Mesenchymal stem cell (in vitro differentiated cells and primary cell): ENCODE results near the gene NPHS1.

ENCODE experiments used
- DNase-seq: peaks from one replicate; pipeline ENCODE4 v3.0.0-alpha.2; 2013
- H2AFZ ChIP-seq: one replicate; pipeline ENCODE4 v1.6.1; 2013; ENCODE audit warnings: low read depth, mild to moderate bottlenecking, control low read depth, inconsistent platforms, low read length, moderate library complexity
- H2AK5ac ChIP-seq: 2 replicates; pipeline ENCODE4 v1.6.1; 2013; ENCODE audit warnings: low read length, moderate library complexity, mild to moderate bottlenecking, inconsistent platforms; ENCODE audit not compliant: severe bottlenecking
- H2BK120ac ChIP-seq: one replicate; pipeline ENCODE4 v1.6.1; 2013; ENCODE audit warnings: low read depth, mild to moderate bottlenecking, inconsistent platforms, low read length, moderate library complexity
- H2BK12ac ChIP-seq, 2 experiments: one replicate each; pipeline ENCODE4 v1.6.1; 2013; ENCODE audit warnings: inconsistent platforms in 2 of 2, low read length in 2 of 2, mild to moderate bottlenecking in 2 of 2, moderate library complexity in 2 of 2, control low read depth in 1 of 2
- H2BK15ac ChIP-seq: one replicate; pipeline ENCODE4 v1.6.1; 2013; ENCODE audit warnings: mild to moderate bottlenecking, low read depth, inconsistent platforms; ENCODE audit not compliant: poor library complexity, severe bottlenecking
- H2BK5ac ChIP-seq: 2 replicates; pipeline ENCODE4 v1.6.1; 2013; ENCODE audit warnings: low read depth, mild to moderate bottlenecking, low read length, control low read depth, inconsistent platforms; ENCODE audit not compliant: poor library complexity, severe bottlenecking
- H3K14ac ChIP-seq, 2 experiments: one replicate each; pipeline ENCODE4 v1.6.1; 2013; ENCODE audit warnings: inconsistent platforms in 2 of 2, low read length in 2 of 2, control low read depth in 1 of 2, mild to moderate bottlenecking in 1 of 2, moderate library complexity in 1 of 2
- H3K18ac ChIP-seq, 2 experiments: one replicate each; pipeline ENCODE4 v1.6.1; 2013; ENCODE audit warnings: inconsistent platforms in 2 of 2, low read length in 2 of 2, control low read depth in 1 of 2, low read depth in 1 of 2, mild to moderate bottlenecking in 1 of 2
- H3K23ac ChIP-seq, 2 experiments: one replicate each; pipeline ENCODE4 v1.6.1; 2013; ENCODE audit warnings: inconsistent platforms in 2 of 2, low read length in 2 of 2, mild to moderate bottlenecking in 2 of 2, moderate library complexity in 2 of 2, control low read depth in 1 of 2
- H3K27ac ChIP-seq: 2 replicates; pipeline ENCODE4 v1.5.1; 2013; ENCODE audit warnings: mild to moderate bottlenecking, moderate library complexity, low read length, control low read depth, inconsistent platforms; ENCODE audit not compliant: poor library complexity, severe bottlenecking
- H3K27me3 ChIP-seq, 2 experiments: 2 replicates each; pipeline versions ENCODE4 v1.6.1 to v1.7.0; 2013; ENCODE audit warnings: low read length in 2 of 2, mild to moderate bottlenecking in 2 of 2, moderate library complexity in 2 of 2, control low read depth in 1 of 2, inconsistent platforms in 1 of 2; ENCODE audit not compliant: control insufficient read depth in 1 of 2, insufficient read depth in 1 of 2
- H3K36me3 ChIP-seq, 2 experiments: 2 replicates each; pipeline versions ENCODE4 v1.6.1 to v1.7.0; 2013; ENCODE audit warnings: low read length in 2 of 2, control low read depth in 1 of 2, inconsistent platforms in 1 of 2, low read depth in 1 of 2, mild to moderate bottlenecking in 1 of 2; ENCODE audit not compliant: insufficient read depth in 2 of 2, control insufficient read depth in 1 of 2
- H3K4ac ChIP-seq, 2 experiments: one replicate each; pipeline ENCODE4 v1.6.1; 2013; ENCODE audit warnings: inconsistent platforms in 2 of 2, low read length in 2 of 2, mild to moderate bottlenecking in 2 of 2, moderate library complexity in 2 of 2, control low read depth in 1 of 2, low read depth in 1 of 2
- H3K4me1 ChIP-seq: 2 replicates; pipeline ENCODE4 v1.6.1; 2013; ENCODE audit warnings: low read depth, low read length, control low read depth; ENCODE audit not compliant: control insufficient read depth, insufficient read depth
- H3K4me2 ChIP-seq: 2 replicates; pipeline ENCODE4 v1.6.1; 2013; ENCODE audit warnings: low read length, mild to moderate bottlenecking, inconsistent platforms; ENCODE audit not compliant: poor library complexity, severe bottlenecking
- H3K4me3 ChIP-seq, 2 experiments: 2 replicates each; pipeline versions ENCODE4 v1.5.1 to v1.7.0; 2013; ENCODE audit warnings: low read length in 2 of 2, mild to moderate bottlenecking in 2 of 2, control low read depth in 1 of 2, low read depth in 1 of 2; ENCODE audit not compliant: insufficient read depth in 1 of 2
- H3K79me1 ChIP-seq: replicated peaks from 2 replicates; pipeline ENCODE4 v1.6.1; 2013; ENCODE audit warnings: mild to moderate bottlenecking, control low read depth, low read length, inconsistent platforms; ENCODE audit not compliant: poor library complexity, severe bottlenecking
- H3K9ac ChIP-seq: 2 replicates; pipeline ENCODE4 v1.7.0; 2013; ENCODE audit warnings: mild to moderate bottlenecking, low read length, moderate library complexity
- H3K9me3 ChIP-seq: 2 replicates; pipeline ENCODE4 v1.7.0; 2013; ENCODE audit warnings: mild to moderate bottlenecking, low read length; ENCODE audit not compliant: control insufficient read depth
- H4K8ac ChIP-seq: one replicate; pipeline ENCODE4 v1.6.1; 2013; ENCODE audit warnings: inconsistent platforms, mild to moderate bottlenecking, low read length, moderate library complexity
- H4K91ac ChIP-seq: one replicate; pipeline ENCODE4 v1.6.1; 2013; ENCODE audit warnings: mild to moderate bottlenecking, low read length, inconsistent platforms
- WGBS: methylation state at CpG from one replicate; pipeline ENCODE4 v1.1.7; 2013; ENCODE audit warnings: mixed read lengths; 5-methylcytosine and 5-hydroxymethylcytosine counted together

The NPHS1 gene

DNA sequence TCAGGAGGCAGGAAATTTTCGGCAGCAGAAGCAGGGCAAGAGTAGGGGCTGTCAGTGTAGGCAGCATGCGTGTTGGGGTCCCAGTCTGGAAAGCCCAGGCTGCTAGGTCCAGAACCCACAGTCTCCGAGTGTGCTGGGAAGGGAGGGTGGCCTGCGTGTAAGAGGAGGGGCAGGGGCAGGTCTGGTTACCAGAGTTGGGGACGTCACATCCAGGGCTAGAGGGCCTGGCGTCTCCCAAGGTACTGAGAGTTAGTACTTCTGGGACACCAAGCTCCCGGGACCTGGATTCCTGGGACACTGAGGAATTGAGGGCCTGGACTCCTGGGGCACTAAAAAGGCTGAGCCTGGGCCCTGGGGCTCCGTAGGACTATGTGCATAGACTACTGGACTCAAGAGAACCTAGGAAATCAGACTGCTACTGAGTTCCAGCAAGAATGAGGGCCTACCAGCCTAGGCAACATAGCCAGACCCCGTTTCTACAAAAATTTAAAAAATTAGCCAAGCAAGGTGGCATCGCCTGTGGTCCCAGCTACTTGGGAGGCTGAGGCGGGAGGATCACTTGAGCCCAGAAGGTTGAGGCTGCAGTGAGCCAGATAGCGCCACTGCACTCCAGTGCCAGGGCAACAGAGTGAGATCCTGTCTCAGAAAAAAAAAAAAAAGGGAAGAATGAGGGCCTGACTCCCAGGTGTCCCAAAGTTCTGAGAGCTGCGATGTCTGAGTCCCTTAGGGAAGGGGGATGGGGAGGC lies 45.6 kb upstream of the NPHS1 start:
- Histone ChIP-seq H3K27ac (no peak overlapping the region), H2BK12ac (peak overlapping the region in 1 of 2 experiments; percentile 18), H3K18ac (no peak overlapping the region), H4K8ac (no peak overlapping the region), H3K23ac (no peak overlapping the region), H4K91ac (no peak overlapping the region), H3K9ac (peak overlapping the region; percentile 92), H3K27me3 (no peaks in the 10 kb centered on the region), H3K4ac (no peak overlapping the region), H3K79me1 (peaks cover 33% of the 10 kb centered on the region), H3K4me2 (peak overlapping the region; percentile 99), H2BK5ac (no peak overlapping the region), H2AFZ (no peak overlapping the region), H2BK120ac (no peak overlapping the region), H2BK15ac (peak overlapping the region; percentile 13), H3K4me3 (peak overlapping the region in 1 of 2 experiments; percentile 93), H3K14ac (no peak overlapping the region), H2AK5ac (no peak overlapping the region), H3K9me3 (no peaks in the 10 kb centered on the region), H3K36me3 (peaks cover 32 to 41% of the 10 kb centered on the region in 2 experiments), H3K4me1 (peaks cover 21% of the 10 kb centered on the region)
- WGBS, result 96% methylated on average over 13 of the region's 13 CpGs
- DNase-seq, result no peak

DNA sequence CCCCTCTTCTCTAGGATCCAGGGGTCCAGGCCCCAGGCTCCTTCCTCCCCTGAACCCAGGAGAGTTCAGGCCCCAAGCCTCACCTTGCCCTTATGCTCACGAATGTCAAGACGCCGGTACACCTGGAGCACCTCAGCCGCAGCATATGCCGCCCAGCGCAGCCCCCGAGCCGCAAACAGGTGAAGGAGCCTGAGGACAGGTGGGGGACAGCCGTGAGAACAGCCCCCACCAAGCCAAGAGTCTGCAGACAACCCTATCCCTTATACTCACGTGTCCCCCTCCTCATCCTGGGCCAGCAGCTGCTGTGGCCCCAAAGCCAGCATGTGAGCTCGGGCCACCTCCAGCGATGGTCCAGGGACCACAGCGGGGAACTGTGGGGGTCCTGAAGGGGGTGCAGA lies 44.3 kb upstream of the NPHS1 start:
- Histone ChIP-seq H3K27ac (no peak overlapping the region), H3K4me2 (no peak overlapping the region), H3K79me1 (peaks cover 33% of the 10 kb centered on the region), H3K36me3 (peaks cover 38 to 46% of the 10 kb centered on the region in 2 experiments), H2BK5ac (no peak overlapping the region), H2AFZ (no peak overlapping the region), H2BK15ac (no peak overlapping the region), H3K4ac (no peak overlapping the region), H3K23ac (no peak overlapping the region), H3K9ac (no peak overlapping the region), H2AK5ac (no peak overlapping the region), H3K14ac (no peak overlapping the region), H3K27me3 (no peaks in the 10 kb centered on the region), H3K18ac (no peak overlapping the region), H3K9me3 (no peaks in the 10 kb centered on the region), H4K8ac (no peak overlapping the region), H3K4me1 (peaks cover 15% of the 10 kb centered on the region), H2BK12ac (no peak overlapping the region), H3K4me3 (no peak overlapping the region), H4K91ac (peak overlapping the region; percentile 39), H2BK120ac (no peak overlapping the region)
- no peak for DNase-seq
- 98% methylated on average over 13 of the region's 13 CpGs for WGBS

GRCh38 chr19:35895911-35896642 lies 43.8 kb upstream of the NPHS1 start:
- H3K27ac ChIP-seq, result no peak overlapping the region

GRCh38 chr19:35894342-35894741 lies 42.0 kb upstream of the NPHS1 start:
- 98% methylated on average over 2 of the region's 2 CpGs for WGBS
- Histone ChIP-seq H3K9me3 (no peaks in the 10 kb centered on the region), H3K4me3 (no peak overlapping the region), H4K8ac (no peak overlapping the region), H3K4ac (no peak overlapping the region), H2AK5ac (no peak overlapping the region), H3K27me3 (no peaks in the 10 kb centered on the region), H3K27ac (no peak overlapping the region), H3K79me1 (peaks cover 36% of the 10 kb centered on the region), H3K4me2 (no peak overlapping the region), H3K23ac (no peak overlapping the region), H2BK5ac (no peak overlapping the region), H2BK15ac (no peak overlapping the region), H2BK12ac (no peak overlapping the region), H3K14ac (no peak overlapping the region), H4K91ac (no peak overlapping the region), H3K36me3 (peaks cover 51 to 66% of the 10 kb centered on the region in 2 experiments), H3K18ac (no peak overlapping the region), H3K4me1 (peaks cover 9% of the 10 kb centered on the region), H2AFZ (no peak overlapping the region), H2BK120ac (no peak overlapping the region), H3K9ac (no peak overlapping the region)
- DNase-seq, result no peak

More at GRCh38 chr19:35895911-35896642, 43.8 kb upstream of the NPHS1 start:
- Histone ChIP-seq H2BK12ac (no peak overlapping the region), H2BK15ac (no peak overlapping the region), H2BK120ac (no peak overlapping the region), H3K9me3 (no peaks in the 10 kb centered on the region), H2BK5ac (no peak overlapping the region), H3K4me3 (no peak overlapping the region), H3K4me2 (no peak overlapping the region), H3K9ac (no peak overlapping the region), H4K91ac (no peak overlapping the region), H3K4me1 (peaks cover 13% of the 10 kb centered on the region), H3K23ac (no peak overlapping the region), H3K18ac (no peak overlapping the region), H3K79me1 (peaks cover 33% of the 10 kb centered on the region), H3K4ac (no peak overlapping the region), H4K8ac (no peak overlapping the region), H3K14ac (no peak overlapping the region), H3K36me3 (peaks cover 38 to 48% of the 10 kb centered on the region in 2 experiments), H2AK5ac (no peak overlapping the region), H2AFZ (no peak overlapping the region), H3K27me3 (no peaks in the 10 kb centered on the region)
- no peak for DNase-seq
- WGBS, result 98% methylated on average over 16 of the region's 21 CpGs
